SK-N-SH treated with all-trans-retinoic acid at 6 μM for 48 hours (cell line): Measurements from ENCODE around the gene INHBB.

Source experiments
- ATAC-seq: fragments of 200-7000 bp; cut with Tn5 transposase; 3 replicates; pipeline ENCODE4 v1.9.1; 2020; ENCODE audit warnings: mild to moderate bottlenecking, moderate library complexity
- ARNTL ChIP-seq: fragments of 450-650 bp; formaldehyde crosslinking; IDR thresholded peaks from 2 replicates; pipeline ENCODE4 v1.5.0; 2020; ENCODE audit warnings: low read depth, mild to moderate bottlenecking, moderate library complexity, borderline replicate concordance
- BACH2 ChIP-seq: fragments of 250-450 bp; sonication (Bioruptor Pico); IDR thresholded peaks from 2 replicates; pipeline ENCODE4 v1.9.0; 2021; ENCODE audit warnings: mild to moderate bottlenecking, borderline replicate concordance
- CSDC2 ChIP-seq: fragments of 250-450 bp; sonication (Bioruptor Pico); IDR thresholded peaks from 2 replicates; pipeline ENCODE4 v1.5.0; 2020; ENCODE audit warnings: mild to moderate bottlenecking, moderate library complexity
- ESRRG ChIP-seq: fragments of 250-450 bp; sonication (Bioruptor Pico); IDR thresholded peaks from 2 replicates; pipeline ENCODE4 v1.6.1; 2021; ENCODE audit warnings: mild to moderate bottlenecking
- GLIS3 ChIP-seq: fragments of 250-450 bp; sonication (Bioruptor Pico); IDR thresholded peaks from 2 replicates; pipeline ENCODE4 v1.5.0; 2020; ENCODE audit warnings: mild to moderate bottlenecking, moderate library complexity
- OSR1 ChIP-seq: fragments of 250-450 bp; sonication (Bioruptor Pico); IDR thresholded peaks from 2 replicates; pipeline ENCODE4 v1.8.0; 2022; ENCODE audit warnings: moderate library complexity, mild to moderate bottlenecking, inconsistent platforms
- PPARA ChIP-seq: fragments of 250-450 bp; sonication (Bioruptor Pico); IDR thresholded peaks from 2 replicates; pipeline ENCODE4 v1.5.0; 2020; ENCODE audit warnings: mild to moderate bottlenecking, borderline replicate concordance
- RARB ChIP-seq: fragments of 250-450 bp; sonication (Bioruptor Pico); IDR thresholded peaks from 2 replicates; pipeline ENCODE4 v1.8.0; 2021; ENCODE audit warnings: mild to moderate bottlenecking, moderate library complexity
- SNAI2 ChIP-seq: fragments of 250-450 bp; sonication (Bioruptor Pico); IDR thresholded peaks from 2 replicates; pipeline ENCODE4 v1.5.0; 2020; ENCODE audit warnings: mild to moderate bottlenecking, moderate library complexity
- TCF4 ChIP-seq: fragments of 250-450 bp; sonication (Bioruptor Pico); IDR thresholded peaks from 2 replicates; pipeline ENCODE4 v1.8.0; 2021; ENCODE audit warnings: mild to moderate bottlenecking, moderate library complexity, borderline replicate concordance
- TOX ChIP-seq: fragments of 250-450 bp; sonication (Bioruptor Pico); IDR thresholded peaks from 2 replicates; pipeline ENCODE4 v1.8.0; 2021; ENCODE audit warnings: mild to moderate bottlenecking, moderate library complexity, borderline replicate concordance
- ZC3H10 ChIP-seq: fragments of 250-450 bp; sonication (Bioruptor Pico); IDR thresholded peaks from 2 replicates; pipeline ENCODE4 v1.5.1; 2021; ENCODE audit warnings: mild to moderate bottlenecking, moderate library complexity
- ZFP3 ChIP-seq: fragments of 250-450 bp; sonication (Bioruptor Pico); IDR thresholded peaks from 2 replicates; pipeline ENCODE4 v1.5.0; 2020; ENCODE audit warnings: mild to moderate bottlenecking, moderate library complexity
- ZFP30 ChIP-seq: fragments of 450-650 bp; formaldehyde crosslinking; IDR thresholded peaks from 2 replicates; pipeline ENCODE4 v1.5.0; 2022; ENCODE audit warnings: mild to moderate bottlenecking, moderate library complexity
- ZNF565 ChIP-seq: fragments of 450-650 bp; formaldehyde crosslinking; conservative IDR thresholded peaks from 2 replicates; pipeline ENCODE4 v1.5.0; 2020; ENCODE audit warnings: low read depth, mild to moderate bottlenecking, moderate library complexity
- ZNF70 ChIP-seq: fragments of 450-650 bp; formaldehyde crosslinking; IDR thresholded peaks from 2 replicates; pipeline ENCODE4 v1.5.0; 2020; ENCODE audit warnings: mild to moderate bottlenecking, moderate library complexity
- ZNF8 ChIP-seq: fragments of 450-650 bp; formaldehyde crosslinking; IDR thresholded peaks from 2 replicates; pipeline ENCODE4 v1.5.0; 2020; ENCODE audit warnings: mild to moderate bottlenecking, moderate library complexity
- TF ChIP-seq, protein P1 (sequence below): fragments of 250-450 bp; sonication (Bioruptor Pico); IDR thresholded peaks from 2 replicates; pipeline ENCODE4 v1.5.1; 2020; ENCODE audit warnings: low read depth, mild to moderate bottlenecking, moderate library complexity
- TF ChIP-seq, protein P2 (sequence below): fragments of 250-450 bp; sonication (Bioruptor Pico); IDR thresholded peaks from 2 replicates; pipeline ENCODE4 v1.5.1; 2021; ENCODE audit warnings: mild to moderate bottlenecking, moderate library complexity
- TF ChIP-seq, protein P3 (sequence below): fragments of 250-450 bp; sonication (Bioruptor Pico); IDR thresholded peaks from 2 replicates; pipeline ENCODE4 v1.8.0; 2021; ENCODE audit warnings: low read depth, mild to moderate bottlenecking, moderate library complexity, borderline replicate concordance
- TF ChIP-seq, protein P4 (sequence below): fragments of 250-450 bp; sonication (Bioruptor Pico); IDR thresholded peaks from 2 replicates; pipeline ENCODE4 v1.8.0; 2020; ENCODE audit warnings: mild to moderate bottlenecking, moderate library complexity, borderline replicate concordance

The INHBB gene

DNA sequence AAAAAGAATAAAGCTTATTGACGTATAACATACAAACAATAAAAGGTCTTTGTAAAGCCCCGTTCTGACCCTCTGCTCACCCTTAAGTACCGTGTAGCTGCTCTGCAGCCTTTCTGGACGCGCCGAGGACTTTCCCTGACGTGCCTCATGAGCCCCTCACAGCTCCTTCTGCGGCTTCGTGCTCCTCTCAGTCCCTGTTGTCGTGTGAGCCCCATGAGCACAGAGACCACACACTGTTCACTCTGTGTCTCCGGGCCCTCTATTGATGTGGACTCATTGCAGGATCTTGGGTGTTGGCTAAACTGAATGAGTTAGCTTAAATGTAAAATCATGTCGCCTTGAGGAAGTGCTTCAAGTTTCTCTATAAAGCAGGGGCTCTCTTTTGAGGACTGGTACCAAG lies 43.6 kb upstream of the INHBB start:
- no peak for ATAC-seq
- TF ChIP-seq ESRRG, result no peak
- TF ChIP-seq SNAI2 (CRISPR knock-in tag), result no peak
- TF ChIP-seq BACH2, result no peak
- TF ChIP-seq TCF4 (CRISPR knock-in tag), result no peak
- TF ChIP-seq ZFP3 (CRISPR knock-in tag), result no peak

DNA sequence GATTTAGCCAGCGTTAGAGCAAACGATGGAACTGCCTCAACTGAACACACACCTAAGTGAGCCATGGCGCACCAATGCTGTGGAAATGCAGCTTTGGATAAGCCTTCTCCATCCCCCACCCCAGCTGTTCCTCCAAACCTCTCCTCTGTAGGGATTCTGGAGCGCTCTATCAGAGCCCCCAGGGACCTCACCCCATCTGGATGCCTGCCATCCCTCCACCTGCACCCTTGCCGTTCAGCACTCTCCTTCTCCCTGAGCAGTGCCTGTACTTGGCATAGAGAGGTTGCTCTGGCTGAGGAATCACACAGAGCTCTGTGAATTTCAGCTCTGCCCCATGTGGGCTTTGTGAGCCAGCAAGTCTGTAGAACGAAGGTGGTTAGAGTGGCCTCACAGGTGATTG lies 42.8 kb upstream of the INHBB start:
- no peak for ATAC-seq
- TF ChIP-seq ZNF565 (no peak), ZFP3 (CRISPR knock-in tag) (no peak), ZNF8 (CRISPR knock-in tag) (no peak), GLIS3 (CRISPR knock-in tag) (no peak), ESRRG (no peak)
- TF ChIP-seq, protein P1, sequence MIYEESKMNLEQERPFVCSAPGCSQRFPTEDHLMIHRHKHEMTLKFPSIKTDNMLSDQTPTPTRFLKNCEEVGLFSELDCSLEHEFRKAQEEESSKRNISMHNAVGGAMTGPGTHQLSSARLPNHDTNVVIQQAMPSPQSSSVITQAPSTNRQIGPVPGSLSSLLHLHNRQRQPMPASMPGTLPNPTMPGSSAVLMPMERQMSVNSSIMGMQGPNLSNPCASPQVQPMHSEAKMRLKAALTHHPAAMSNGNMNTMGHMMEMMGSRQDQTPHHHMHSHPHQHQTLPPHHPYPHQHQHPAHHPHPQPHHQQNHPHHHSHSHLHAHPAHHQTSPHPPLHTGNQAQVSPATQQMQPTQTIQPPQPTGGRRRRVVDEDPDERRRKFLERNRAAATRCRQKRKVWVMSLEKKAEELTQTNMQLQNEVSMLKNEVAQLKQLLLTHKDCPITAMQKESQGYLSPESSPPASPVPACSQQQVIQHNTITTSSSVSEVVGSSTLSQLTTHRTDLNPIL, result no peak

DNA sequence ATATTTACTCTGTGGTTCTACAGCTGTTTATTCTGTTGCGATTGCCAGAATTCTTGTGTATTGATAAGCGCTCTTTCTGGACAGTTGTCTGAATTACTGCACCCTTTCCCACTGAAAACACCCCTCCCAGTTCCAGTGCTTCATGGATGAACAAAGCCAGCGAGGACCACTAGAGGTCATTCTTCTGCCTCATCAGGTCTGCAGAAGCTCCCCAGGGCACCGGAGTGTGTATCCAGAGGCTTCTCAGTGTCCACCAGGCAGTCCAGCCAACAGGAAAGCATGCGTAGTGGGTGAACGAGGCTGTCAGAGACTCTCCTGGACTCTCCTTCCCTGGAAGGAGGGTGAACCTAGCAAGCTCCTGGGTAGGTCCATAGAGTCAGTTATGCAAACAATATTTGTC lies 40.6 kb upstream of the INHBB start:
- peak; percentile 65; the same call in 2 of the 3 replicates for ATAC-seq
- no peak for TF ChIP-seq TCF4 (CRISPR knock-in tag)
- TF ChIP-seq OSR1 (CRISPR knock-in tag), result no peak
- TF ChIP-seq BACH2, result no peak
- no peak for TF ChIP-seq RARB (CRISPR knock-in tag)
- TF ChIP-seq ZNF8 (CRISPR knock-in tag), result no peak
- TF ChIP-seq, all 23 proteins: peak for 0

DNA sequence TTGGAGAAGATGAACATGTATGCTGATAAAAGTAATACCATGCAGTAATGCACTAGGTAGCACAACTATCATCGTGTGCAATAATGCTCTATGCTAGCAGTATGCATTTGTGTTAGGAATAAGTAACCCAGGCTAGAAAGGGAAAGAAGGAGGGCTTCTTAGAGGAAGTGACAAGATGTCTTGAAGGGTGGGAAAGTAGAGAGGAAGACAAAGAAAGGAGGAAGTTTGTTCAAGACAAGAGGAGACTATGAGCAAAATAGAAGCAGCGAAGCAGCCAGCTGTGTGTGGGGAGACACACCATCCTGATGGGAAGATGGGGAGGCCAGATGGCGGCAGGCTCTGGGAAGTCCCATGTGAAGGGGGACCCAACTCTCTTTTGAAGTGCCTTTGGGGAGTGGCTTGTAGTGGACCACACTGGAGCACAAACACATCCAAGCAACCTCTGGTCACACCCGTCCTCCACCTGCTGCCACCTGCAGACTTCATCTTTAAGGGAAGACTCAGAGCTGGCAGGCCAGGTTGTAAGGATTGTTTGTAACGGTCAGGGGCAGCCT lies 39.9 kb upstream of the INHBB start:
- ATAC-seq, result no peak
- TF ChIP-seq, protein P2, sequence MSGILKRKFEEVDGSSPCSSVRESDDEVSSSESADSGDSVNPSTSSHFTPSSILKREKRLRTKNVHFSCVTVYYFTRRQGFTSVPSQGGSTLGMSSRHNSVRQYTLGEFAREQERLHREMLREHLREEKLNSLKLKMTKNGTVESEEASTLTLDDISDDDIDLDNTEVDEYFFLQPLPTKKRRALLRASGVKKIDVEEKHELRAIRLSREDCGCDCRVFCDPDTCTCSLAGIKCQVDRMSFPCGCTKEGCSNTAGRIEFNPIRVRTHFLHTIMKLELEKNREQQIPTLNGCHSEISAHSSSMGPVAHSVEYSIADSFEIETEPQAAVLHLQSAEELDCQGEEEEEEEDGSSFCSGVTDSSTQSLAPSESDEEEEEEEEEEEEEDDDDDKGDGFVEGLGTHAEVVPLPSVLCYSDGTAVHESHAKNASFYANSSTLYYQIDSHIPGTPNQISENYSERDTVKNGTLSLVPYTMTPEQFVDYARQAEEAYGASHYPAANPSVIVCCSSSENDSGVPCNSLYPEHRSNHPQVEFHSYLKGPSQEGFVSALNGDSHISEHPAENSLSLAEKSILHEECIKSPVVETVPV (CRISPR knock-in tag), result no peak
- TF ChIP-seq SNAI2 (CRISPR knock-in tag) (no peak), ESRRG (no peak), ARNTL (CRISPR knock-in tag) (no peak), GLIS3 (CRISPR knock-in tag) (no peak)
- TF ChIP-seq, protein P3, sequence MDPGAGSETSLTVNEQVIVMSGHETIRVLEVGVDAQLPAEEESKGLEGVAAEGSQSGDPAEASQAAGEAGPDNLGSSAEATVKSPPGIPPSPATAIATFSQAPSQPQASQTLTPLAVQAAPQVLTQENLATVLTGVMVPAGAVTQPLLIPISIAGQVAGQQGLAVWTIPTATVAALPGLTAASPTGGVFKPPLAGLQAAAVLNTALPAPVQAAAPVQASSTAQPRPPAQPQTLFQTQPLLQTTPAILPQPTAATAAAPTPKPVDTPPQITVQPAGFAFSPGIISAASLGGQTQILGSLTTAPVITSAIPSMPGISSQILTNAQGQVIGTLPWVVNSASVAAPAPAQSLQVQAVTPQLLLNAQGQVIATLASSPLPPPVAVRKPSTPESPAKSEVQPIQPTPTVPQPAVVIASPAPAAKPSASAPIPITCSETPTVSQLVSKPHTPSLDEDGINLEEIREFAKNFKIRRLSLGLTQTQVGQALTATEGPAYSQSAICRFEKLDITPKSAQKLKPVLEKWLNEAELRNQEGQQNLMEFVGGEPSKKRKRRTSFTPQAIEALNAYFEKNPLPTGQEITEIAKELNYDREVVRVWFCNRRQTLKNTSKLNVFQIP, result no peak

DNA sequence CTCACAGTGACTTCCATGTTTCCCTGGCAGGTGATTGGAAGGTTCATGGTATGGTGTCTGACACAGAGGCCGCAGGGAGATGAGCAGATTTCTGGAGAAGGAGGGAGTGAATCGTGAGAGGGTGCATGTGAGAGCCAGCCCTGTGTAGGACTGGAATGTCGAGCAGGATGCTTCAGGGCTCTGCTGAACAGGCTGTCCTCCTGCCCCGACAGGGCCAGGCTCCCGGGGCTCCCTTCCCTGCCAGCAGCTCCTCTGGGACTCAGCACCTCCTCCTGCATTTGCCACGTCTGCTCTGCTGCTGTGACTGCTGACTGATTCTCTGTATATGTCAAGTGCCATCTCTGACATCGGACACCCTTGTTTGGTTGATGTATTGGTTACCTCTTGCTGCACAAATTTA lies 38.5 kb upstream of the INHBB start:
- no peak for TF ChIP-seq ZC3H10 (CRISPR knock-in tag)
- TF ChIP-seq BACH2, result no peak
- TF ChIP-seq ZFP30, result no peak
- no peak for TF ChIP-seq CSDC2
- no peak for TF ChIP-seq ARNTL (CRISPR knock-in tag)
- TF ChIP-seq, protein P2 (CRISPR knock-in tag), result no peak
- TF ChIP-seq, protein P3, result no peak
- TF ChIP-seq OSR1 (CRISPR knock-in tag), result no peak
- TF ChIP-seq, protein P1, result no peak
- TF ChIP-seq PPARA (CRISPR knock-in tag), result no peak
- no peak for TF ChIP-seq ZFP3 (CRISPR knock-in tag)
- no peak for TF ChIP-seq TOX (CRISPR knock-in tag)
- no peak for TF ChIP-seq ZNF70 (CRISPR knock-in tag)
- TF ChIP-seq ESRRG, result no peak
- TF ChIP-seq SNAI2 (CRISPR knock-in tag), result no peak
- no peak for TF ChIP-seq ZNF8 (CRISPR knock-in tag)
- TF ChIP-seq TCF4 (CRISPR knock-in tag), result no peak
- no peak for TF ChIP-seq RARB (CRISPR knock-in tag)
- no peak for TF ChIP-seq GLIS3 (CRISPR knock-in tag)
- TF ChIP-seq, protein P4, sequence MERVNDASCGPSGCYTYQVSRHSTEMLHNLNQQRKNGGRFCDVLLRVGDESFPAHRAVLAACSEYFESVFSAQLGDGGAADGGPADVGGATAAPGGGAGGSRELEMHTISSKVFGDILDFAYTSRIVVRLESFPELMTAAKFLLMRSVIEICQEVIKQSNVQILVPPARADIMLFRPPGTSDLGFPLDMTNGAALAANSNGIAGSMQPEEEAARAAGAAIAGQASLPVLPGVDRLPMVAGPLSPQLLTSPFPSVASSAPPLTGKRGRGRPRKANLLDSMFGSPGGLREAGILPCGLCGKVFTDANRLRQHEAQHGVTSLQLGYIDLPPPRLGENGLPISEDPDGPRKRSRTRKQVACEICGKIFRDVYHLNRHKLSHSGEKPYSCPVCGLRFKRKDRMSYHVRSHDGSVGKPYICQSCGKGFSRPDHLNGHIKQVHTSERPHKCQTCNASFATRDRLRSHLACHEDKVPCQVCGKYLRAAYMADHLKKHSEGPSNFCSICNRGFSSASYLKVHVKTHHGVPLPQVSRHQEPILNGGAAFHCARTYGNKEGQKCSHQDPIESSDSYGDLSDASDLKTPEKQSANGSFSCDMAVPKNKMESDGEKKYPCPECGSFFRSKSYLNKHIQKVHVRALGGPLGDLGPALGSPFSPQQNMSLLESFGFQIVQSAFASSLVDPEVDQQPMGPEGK (CRISPR knock-in tag), result no peak
- no peak; the same call in 2 of the 3 replicates for ATAC-seq
